Fibroblast of lung (primary cell): ENCODE measurements around the gene LRCH4.
"Not testable (repeated sequence)": the region's sequence is repeated elsewhere in the genome, so short reads cannot be mapped to it uniquely, and the experiment has no call there.

ENCODE experiments used
- EZH2 ChIP-seq: IDR thresholded peaks from 2 replicates; pipeline ENCODE4 v1.5.1; 2012; ENCODE audit warnings: low read length, control low read depth, mild to moderate bottlenecking; ENCODE audit errors: missing control alignments
- TF ChIP-seq, protein P1 (sequence below), 2 donors: IDR thresholded peaks in 1 of 2; conservative IDR thresholded peaks in 1 of 2; 1 replicate in 1 of 2; 2 replicates in 1 of 2; pipeline ENCODE4 v1.5.1; 2011 to 2012; ENCODE audit warnings: low read length in 2 of 2, control low read depth in 1 of 2, inconsistent platforms in 1 of 2, low read depth in 1 of 2, mild to moderate bottlenecking in 1 of 2

DNA sequence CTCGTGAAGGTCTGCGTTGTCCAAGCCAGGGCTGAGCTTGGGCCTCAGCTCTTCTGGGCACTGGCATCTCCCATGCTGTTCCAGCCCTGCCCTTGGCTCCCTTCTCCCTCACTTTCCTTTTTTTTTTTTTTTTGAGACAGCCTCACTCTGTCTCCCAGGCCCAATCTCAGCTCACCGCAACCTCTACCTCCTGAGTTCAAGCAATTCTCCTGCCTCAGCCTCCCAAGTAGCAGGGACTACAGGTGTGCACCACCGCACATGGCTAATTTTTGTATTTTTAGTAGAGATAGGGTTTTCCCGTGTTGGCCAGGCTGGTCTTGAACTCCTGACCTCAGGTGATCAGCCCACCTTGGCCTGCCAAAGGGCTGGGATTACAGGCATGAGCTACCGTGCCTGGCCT is 21.5 kb downstream of the LRCH4 start:
- TF ChIP-seq, protein P1, sequence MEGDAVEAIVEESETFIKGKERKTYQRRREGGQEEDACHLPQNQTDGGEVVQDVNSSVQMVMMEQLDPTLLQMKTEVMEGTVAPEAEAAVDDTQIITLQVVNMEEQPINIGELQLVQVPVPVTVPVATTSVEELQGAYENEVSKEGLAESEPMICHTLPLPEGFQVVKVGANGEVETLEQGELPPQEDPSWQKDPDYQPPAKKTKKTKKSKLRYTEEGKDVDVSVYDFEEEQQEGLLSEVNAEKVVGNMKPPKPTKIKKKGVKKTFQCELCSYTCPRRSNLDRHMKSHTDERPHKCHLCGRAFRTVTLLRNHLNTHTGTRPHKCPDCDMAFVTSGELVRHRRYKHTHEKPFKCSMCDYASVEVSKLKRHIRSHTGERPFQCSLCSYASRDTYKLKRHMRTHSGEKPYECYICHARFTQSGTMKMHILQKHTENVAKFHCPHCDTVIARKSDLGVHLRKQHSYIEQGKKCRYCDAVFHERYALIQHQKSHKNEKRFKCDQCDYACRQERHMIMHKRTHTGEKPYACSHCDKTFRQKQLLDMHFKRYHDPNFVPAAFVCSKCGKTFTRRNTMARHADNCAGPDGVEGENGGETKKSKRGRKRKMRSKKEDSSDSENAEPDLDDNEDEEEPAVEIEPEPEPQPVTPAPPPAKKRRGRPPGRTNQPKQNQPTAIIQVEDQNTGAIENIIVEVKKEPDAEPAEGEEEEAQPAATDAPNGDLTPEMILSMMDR (conservative IDR thresholded peaks at IDR 0.05 in 1 of 2, IDR thresholded peaks at IDR 0.05 in 1 of 2; ENCODE audit: low read depth in 1 of 2, low read length in 2 of 2): not testable (repeated sequence)
- TF ChIP-seq EZH2: not testable (repeated sequence)
